Retinal pigment epithelial cell (primary cell): Measurements from ENCODE around the gene CADPS.
A peak's percentile ranks its signal among the peaks of the same experiment; 100 is the strongest.

Source experiments
- DNase-seq: peaks from one replicate; pipeline ENCODE4 v3.0.0-alpha.2; 2010; ENCODE audit warnings: low read depth
- H3K4me3 ChIP-seq: 2 replicates; pipeline ENCODE4 v1.5.1; 2011; ENCODE audit warnings: mild to moderate bottlenecking, low read length, control low read depth, moderate library complexity
- TF ChIP-seq, protein P1 (sequence below): conservative IDR thresholded peaks from 2 replicates; pipeline ENCODE4 v1.5.1; 2011; ENCODE audit warnings: low read depth, low read length, control low read depth, inconsistent platforms

CADPS gene

DNA sequence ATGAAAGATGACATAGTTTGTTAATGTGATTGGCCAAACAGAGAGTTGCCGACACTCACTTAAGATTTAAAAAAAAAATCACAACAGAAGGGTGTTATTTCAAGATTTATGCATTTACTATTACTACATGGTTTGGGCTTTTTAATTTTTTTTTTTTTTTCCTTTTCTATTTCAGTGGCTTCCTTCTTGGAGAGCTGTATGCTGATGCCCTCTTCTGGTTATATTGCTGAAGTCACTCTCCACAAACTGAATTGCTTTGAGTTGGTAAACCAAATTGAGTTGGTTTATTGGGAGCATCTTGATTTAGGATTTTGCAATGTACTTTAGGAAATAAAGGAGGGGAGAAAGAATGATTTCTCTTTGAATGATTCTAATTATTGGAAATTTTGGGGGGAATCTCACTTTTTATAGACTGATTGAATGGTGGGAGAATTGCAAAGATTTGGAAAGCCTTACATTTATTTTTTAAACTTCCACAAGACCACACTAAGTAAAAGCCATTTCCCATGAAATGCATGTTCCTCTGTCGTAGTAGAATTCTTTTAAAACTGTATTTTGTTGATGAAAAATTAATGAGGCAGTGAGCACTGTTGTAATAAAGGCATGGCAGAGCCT, 315.3 kb downstream of the CADPS start:
- H3K4me3 ChIP-seq, result no peak overlapping the region
- no peak for DNase-seq
- TF ChIP-seq, protein P1, sequence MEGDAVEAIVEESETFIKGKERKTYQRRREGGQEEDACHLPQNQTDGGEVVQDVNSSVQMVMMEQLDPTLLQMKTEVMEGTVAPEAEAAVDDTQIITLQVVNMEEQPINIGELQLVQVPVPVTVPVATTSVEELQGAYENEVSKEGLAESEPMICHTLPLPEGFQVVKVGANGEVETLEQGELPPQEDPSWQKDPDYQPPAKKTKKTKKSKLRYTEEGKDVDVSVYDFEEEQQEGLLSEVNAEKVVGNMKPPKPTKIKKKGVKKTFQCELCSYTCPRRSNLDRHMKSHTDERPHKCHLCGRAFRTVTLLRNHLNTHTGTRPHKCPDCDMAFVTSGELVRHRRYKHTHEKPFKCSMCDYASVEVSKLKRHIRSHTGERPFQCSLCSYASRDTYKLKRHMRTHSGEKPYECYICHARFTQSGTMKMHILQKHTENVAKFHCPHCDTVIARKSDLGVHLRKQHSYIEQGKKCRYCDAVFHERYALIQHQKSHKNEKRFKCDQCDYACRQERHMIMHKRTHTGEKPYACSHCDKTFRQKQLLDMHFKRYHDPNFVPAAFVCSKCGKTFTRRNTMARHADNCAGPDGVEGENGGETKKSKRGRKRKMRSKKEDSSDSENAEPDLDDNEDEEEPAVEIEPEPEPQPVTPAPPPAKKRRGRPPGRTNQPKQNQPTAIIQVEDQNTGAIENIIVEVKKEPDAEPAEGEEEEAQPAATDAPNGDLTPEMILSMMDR, result peak; percentile 68

DNA sequence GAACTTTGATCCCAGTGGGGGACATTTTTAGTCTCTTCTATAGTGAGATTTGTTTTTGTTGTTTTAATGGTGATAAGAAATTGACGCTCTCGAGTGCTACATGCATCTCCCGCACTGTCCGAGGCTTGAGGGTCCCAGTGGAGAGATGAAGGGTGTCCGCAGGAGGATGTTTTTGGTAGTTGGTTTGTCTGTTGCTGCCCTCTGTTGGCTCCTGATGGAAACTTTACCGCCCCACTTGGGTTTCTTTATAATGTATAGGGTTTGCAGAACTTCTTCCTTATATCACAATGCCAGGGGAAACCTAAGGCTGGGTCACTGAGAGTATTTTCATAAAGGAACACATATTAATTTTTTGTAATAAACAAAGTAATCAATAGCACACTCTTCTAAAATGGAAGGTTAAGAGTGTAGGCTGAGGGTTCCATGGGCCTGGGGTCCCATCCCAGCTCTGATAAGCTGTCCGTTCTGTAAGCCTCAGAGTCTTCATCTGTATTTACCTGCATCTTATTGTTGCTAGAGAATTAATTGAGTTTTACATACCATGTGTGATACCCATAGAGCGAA, 316.6 kb downstream of the CADPS start:
- TF ChIP-seq, protein P1, result peak; percentile 65
- DNase-seq, result no peak
- H3K4me3 ChIP-seq, result no peak overlapping the region

DNA sequence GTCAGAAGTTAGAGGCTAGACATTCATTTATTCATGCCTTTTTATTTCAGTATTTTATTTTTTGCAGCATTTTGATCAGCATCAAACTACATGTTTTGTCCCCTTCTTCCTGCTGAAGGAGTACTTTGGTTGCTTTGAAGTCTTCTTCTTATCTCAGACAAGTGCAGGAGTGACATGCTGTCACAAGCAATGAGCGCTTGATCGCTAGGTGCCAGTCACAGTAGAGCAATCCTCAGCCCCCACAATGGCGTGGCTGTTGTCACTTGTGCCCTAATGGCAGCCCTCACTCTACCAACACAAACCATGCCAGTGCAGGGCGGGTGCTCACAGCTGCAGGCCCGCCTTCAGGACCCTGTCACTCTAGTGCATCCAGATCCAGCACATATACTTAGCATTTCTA, 317.2 kb downstream of the CADPS start:
- TF ChIP-seq, protein P1, result no peak
- no peak for DNase-seq
- H3K4me3 ChIP-seq, result no peak overlapping the region

DNA sequence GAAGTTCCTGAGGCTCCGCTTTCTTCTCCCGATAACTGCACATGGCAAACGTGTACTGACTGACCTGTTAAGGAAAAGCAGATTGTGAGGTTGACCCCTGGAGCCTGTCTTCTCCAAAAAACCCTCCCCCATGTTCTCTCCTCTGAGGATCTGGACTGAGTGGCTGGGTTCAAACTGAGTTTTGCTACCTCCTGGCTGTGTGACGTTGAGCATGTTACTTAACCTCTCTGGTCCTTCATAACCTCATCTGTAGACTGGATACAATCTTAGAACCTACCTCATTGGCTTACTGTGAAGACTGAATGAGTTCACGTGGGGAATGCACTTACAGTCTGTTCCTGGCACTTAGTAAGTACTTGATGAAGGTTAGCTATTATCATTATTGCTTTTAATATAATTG, 317.8 kb downstream of the CADPS start:
- H3K4me3 ChIP-seq, result no peak overlapping the region
- TF ChIP-seq, protein P1, result no peak
- no peak for DNase-seq

DNA sequence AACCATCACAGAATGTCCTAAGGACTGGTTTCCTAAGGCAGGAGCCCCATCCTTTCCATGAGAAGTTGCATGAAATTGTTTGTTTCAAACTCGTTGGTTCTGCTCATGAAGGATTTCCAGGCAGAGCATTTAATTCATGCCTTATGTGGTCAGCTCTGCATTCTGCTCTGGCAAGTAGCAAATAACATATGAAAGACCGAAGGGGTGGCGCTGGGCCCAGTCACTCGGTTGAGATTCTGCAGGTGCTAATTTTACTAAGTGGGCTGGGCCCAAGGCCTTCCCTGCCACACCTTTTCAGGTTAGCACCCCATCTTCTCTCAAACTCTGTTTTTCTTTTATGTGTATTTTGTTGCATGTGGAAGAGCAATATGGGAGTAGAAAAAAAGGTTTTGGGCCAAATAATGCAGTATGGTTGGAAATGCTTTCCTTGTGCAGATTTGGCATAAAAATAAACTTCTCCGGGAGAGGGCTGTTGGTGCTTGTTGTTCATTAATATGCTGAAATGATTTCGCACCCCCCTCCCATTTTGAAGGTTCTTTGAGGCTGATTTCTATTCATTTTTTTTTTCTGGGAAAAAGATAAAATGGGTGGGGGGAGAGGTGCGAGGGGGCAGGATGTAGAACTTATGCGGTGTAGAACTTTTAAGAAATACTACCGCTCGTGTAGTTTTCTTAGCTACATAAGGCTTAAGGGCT, 318.9 kb downstream of the CADPS start:
- H3K4me3 ChIP-seq, result no peak overlapping the region
- TF ChIP-seq, protein P1, result no peak
- no peak for DNase-seq

DNA sequence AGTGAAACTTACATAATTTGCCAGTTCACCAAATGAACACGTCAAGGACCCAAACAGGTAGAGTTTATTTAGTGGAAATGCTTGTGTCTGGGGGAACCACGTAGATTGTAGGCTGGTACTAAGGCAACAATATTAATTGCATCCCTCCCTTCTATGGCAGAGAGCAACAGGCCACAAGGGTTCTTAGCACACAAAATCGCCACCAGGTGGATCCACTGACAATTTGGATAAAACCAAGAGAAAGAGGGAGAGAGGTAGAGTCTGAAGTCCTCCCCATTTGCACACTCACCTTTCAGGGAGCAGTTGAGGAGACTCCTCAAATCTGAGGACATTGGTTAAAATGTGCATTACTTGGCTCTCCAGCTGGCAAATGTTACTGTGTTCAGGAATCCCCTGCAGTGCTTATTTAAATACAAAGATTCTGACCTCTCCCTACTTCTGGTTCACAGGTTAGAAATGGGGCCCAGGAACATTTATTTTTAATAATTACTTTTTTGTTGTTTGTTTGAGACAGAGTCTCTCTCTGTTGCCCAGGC, 320.9 kb downstream of the CADPS start:
- TF ChIP-seq, protein P1, result peak; percentile 42
- no peak for DNase-seq
- H3K4me3 ChIP-seq, result no peak overlapping the region
